GM12878 (cell line): ENCODE results near the gene FBXL22.

Experiments used
- CHD2 ChIP-seq: IDR thresholded peaks from 2 replicates; pipeline ENCODE4 v1.6.1; 2011; ENCODE audit warnings: low read depth, low read length, improper control_type of control experiment, borderline replicate concordance
- ETV6 ChIP-seq, 2 experiments: fragments of 450-650 bp in 1 of 2; IDR thresholded peaks in 1 of 2; conservative IDR thresholded peaks in 1 of 2; 2 replicates each; pipeline ENCODE4 v1.6.1; 2014; ENCODE audit warnings: antibody characterized with exemption in 1 of 2, borderline replicate concordance in 1 of 2, low read depth in 1 of 2, mild to moderate bottlenecking in 1 of 2, moderate library complexity in 1 of 2
- HCFC1 ChIP-seq: fragments of 150-350 bp; IDR thresholded peaks from 2 replicates; pipeline ENCODE4 v1.6.1; 2014; ENCODE audit warnings: low read length
- JUNB ChIP-seq: IDR thresholded peaks from 2 replicates; pipeline ENCODE4 v1.6.1; 2016; ENCODE audit warnings: antibody characterized with exemption, mild to moderate bottlenecking
- MAX ChIP-seq: IDR thresholded peaks from 2 replicates; pipeline ENCODE4 v1.6.1; 2012; ENCODE audit warnings: low read depth, low read length, improper control_type of control experiment
- NBN ChIP-seq: fragments of 450-650 bp; IDR thresholded peaks from 2 replicates; pipeline ENCODE4 v1.6.1; 2016
- NFIC ChIP-seq: IDR thresholded peaks from 2 replicates; pipeline ENCODE4 v1.6.1; 2012; ENCODE audit warnings: low read depth, mild to moderate bottlenecking, inconsistent platforms, low read length, moderate library complexity
- POLR2A ChIP-seq: IDR thresholded peaks from 2 replicates; pipeline ENCODE4 v1.6.1; 2011; ENCODE audit warnings: low read depth, mild to moderate bottlenecking, low read length
- SREBF2 ChIP-seq: IDR thresholded peaks from 2 replicates; pipeline ENCODE4 v1.6.1; 2012; ENCODE audit warnings: mild to moderate bottlenecking, low read length
- SUZ12 ChIP-seq: fragments of 200-600 bp; sonication (generic); IDR thresholded peaks from one replicate; pipeline ENCODE4 v1.6.1; 2018; ENCODE audit warnings: antibody characterized with exemption, mild to moderate bottlenecking; ENCODE audit not compliant: unreplicated experiment
- TF ChIP-seq, protein P1 (sequence below), 3 experiments: IDR thresholded peaks in 2 of 3; conservative IDR thresholded peaks in 1 of 3; 2 replicates each; pipeline ENCODE4 v1.5.1; 2011; ENCODE audit warnings: low read depth in 3 of 3, low read length in 3 of 3, mild to moderate bottlenecking in 3 of 3, control low read depth in 2 of 3, moderate library complexity in 2 of 3, inconsistent platforms in 1 of 3, mixed read lengths in 1 of 3; ENCODE audit not compliant: control insufficient read depth in 2 of 3, insufficient read depth in 1 of 3; ENCODE audit errors: extremely low read depth in 1 of 3
- TF ChIP-seq, protein P2 (sequence below): IDR thresholded peaks from 2 replicates; pipeline ENCODE4 v1.6.1; 2012; ENCODE audit warnings: mild to moderate bottlenecking, low read depth, low read length
- TF ChIP-seq, protein P3 (sequence below): fragments of 450-650 bp; IDR thresholded peaks from 2 replicates; pipeline ENCODE4 v1.6.1; 2016; ENCODE audit warnings: mild to moderate bottlenecking

GRCh38 chr15:63598473-63599400, 1.6 kb downstream of the FBXL22 start:
- TF ChIP-seq SREBF2, result no peak
- TF ChIP-seq MAX, result no peak
- TF ChIP-seq, protein P1, sequence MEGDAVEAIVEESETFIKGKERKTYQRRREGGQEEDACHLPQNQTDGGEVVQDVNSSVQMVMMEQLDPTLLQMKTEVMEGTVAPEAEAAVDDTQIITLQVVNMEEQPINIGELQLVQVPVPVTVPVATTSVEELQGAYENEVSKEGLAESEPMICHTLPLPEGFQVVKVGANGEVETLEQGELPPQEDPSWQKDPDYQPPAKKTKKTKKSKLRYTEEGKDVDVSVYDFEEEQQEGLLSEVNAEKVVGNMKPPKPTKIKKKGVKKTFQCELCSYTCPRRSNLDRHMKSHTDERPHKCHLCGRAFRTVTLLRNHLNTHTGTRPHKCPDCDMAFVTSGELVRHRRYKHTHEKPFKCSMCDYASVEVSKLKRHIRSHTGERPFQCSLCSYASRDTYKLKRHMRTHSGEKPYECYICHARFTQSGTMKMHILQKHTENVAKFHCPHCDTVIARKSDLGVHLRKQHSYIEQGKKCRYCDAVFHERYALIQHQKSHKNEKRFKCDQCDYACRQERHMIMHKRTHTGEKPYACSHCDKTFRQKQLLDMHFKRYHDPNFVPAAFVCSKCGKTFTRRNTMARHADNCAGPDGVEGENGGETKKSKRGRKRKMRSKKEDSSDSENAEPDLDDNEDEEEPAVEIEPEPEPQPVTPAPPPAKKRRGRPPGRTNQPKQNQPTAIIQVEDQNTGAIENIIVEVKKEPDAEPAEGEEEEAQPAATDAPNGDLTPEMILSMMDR (IDR thresholded peaks at IDR 0.05 in 2 of 3, conservative IDR thresholded peaks at IDR 0.05 in 1 of 3; ENCODE audit: control insufficient read depth in 2 of 3, extremely low read depth in 1 of 3, insufficient read depth in 1 of 3, low read depth in 3 of 3, low read length in 3 of 3), result no peak
- TF ChIP-seq, protein P2, sequence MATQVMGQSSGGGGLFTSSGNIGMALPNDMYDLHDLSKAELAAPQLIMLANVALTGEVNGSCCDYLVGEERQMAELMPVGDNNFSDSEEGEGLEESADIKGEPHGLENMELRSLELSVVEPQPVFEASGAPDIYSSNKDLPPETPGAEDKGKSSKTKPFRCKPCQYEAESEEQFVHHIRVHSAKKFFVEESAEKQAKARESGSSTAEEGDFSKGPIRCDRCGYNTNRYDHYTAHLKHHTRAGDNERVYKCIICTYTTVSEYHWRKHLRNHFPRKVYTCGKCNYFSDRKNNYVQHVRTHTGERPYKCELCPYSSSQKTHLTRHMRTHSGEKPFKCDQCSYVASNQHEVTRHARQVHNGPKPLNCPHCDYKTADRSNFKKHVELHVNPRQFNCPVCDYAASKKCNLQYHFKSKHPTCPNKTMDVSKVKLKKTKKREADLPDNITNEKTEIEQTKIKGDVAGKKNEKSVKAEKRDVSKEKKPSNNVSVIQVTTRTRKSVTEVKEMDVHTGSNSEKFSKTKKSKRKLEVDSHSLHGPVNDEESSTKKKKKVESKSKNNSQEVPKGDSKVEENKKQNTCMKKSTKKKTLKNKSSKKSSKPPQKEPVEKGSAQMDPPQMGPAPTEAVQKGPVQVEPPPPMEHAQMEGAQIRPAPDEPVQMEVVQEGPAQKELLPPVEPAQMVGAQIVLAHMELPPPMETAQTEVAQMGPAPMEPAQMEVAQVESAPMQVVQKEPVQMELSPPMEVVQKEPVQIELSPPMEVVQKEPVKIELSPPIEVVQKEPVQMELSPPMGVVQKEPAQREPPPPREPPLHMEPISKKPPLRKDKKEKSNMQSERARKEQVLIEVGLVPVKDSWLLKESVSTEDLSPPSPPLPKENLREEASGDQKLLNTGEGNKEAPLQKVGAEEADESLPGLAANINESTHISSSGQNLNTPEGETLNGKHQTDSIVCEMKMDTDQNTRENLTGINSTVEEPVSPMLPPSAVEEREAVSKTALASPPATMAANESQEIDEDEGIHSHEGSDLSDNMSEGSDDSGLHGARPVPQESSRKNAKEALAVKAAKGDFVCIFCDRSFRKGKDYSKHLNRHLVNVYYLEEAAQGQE, result no peak
- TF ChIP-seq POLR2A, result no peak
- no peak for TF ChIP-seq ETV6 (conservative IDR thresholded peaks at IDR 0.05 in 1 of 2, IDR thresholded peaks at IDR 0.05 in 1 of 2; ENCODE audit: borderline replicate concordance in 1 of 2, low read depth in 1 of 2)
- no peak for TF ChIP-seq NBN
- TF ChIP-seq NFIC, result no peak
- TF ChIP-seq HCFC1, result no peak
- no peak for TF ChIP-seq CHD2
- no peak for TF ChIP-seq SUZ12
- TF ChIP-seq, protein P3, sequence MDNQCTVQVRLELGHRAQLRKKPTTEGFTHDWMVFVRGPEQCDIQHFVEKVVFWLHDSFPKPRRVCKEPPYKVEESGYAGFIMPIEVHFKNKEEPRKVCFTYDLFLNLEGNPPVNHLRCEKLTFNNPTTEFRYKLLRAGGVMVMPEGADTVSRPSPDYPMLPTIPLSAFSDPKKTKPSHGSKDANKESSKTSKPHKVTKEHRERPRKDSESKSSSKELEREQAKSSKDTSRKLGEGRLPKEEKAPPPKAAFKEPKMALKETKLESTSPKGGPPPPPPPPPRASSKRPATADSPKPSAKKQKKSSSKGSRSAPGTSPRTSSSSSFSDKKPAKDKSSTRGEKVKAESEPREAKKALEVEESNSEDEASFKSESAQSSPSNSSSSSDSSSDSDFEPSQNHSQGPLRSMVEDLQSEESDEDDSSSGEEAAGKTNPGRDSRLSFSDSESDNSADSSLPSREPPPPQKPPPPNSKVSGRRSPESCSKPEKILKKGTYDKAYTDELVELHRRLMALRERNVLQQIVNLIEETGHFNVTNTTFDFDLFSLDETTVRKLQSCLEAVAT, result no peak
- TF ChIP-seq JUNB, result no peak
